Right ventricle myocardium superior (tissue), 1 donor: ENCODE results near the gene KIF13A. TPM values are rescaled to one million over a fixed set of nuclear protein-coding genes. Genes with fewer than 3 reads are reported as not detected.
"Not testable (repeated sequence)": the region's sequence is repeated elsewhere in the genome, so short reads cannot be mapped to it uniquely, and the experiment has no call there.

Experiments used
- ATAC-seq: fragments of 200-7000 bp; cut with Tn5 transposase; one replicate; pipeline ENCODE4 v1.9.1; 2020; ENCODE audit warnings: mild to moderate bottlenecking; ENCODE audit not compliant: poor library complexity
- DNase-seq: peaks from one replicate; pipeline ENCODE4 v3.0.0-alpha.2; 2020
- intact Hi-C: fragments of 100-400 bp; cut with DNase I; formaldehyde crosslinking; loops from one replicate; pipeline ENCODE4 v1.11.2; 2022
- total RNA-seq: library from RNA; stranded (reverse); fragmentation: NEBNext Ultra II Directional; extraction: Animal tissue kit (Norgen Biotek cat#: 25700); gene quantifications from one replicate; pipeline ENCODE4 v1.2.1, GENCODE V29; 2021
- donor health status: DM: no; HTN: yes; CAD: no; lungs with severe emphysema.

Gene KIF13A
- total RNA-seq, 1 donor from 2014 or later, result 52.7 TPM

- ATAC-seq, intact Hi-C loops, DNase-seq: not testable (repeated sequence)
These were observed 23.1 kb upstream of the KIF13A start for GRCh38 chr6:18010540-18010939.

GRCh38 chr6:18004256-18004985, 17.0 kb upstream of the KIF13A start:
- intact Hi-C loops, result no loop called here
- no peak for ATAC-seq
- no peak for DNase-seq

GRCh38 chr6:17999425-17999824, 12.0 kb upstream of the KIF13A start:
- no peak for ATAC-seq
- intact Hi-C loops, result no loop called here

GRCh38 chr6:17998442-17998841, 11.0 kb upstream of the KIF13A start:
- intact Hi-C loops, result no loop called here
- ATAC-seq (no peak), DNase-seq (no peak)

More at GRCh38 chr6:17999425-17999824, 12.0 kb upstream of the KIF13A start:
- DNase-seq, result no peak

- intact Hi-C loops, result no loop called here
- ATAC-seq (no peak), DNase-seq (no peak)
These were observed 10.6 kb upstream of the KIF13A start for GRCh38 chr6:17998003-17998402.

GRCh38 chr6:17995414-17995813, 8.0 kb upstream of the KIF13A start:
- DNase-seq (no peak), ATAC-seq (no peak)
- intact Hi-C loops, result no loop called here

- ATAC-seq, result no peak
- intact Hi-C loops, result no loop called here
- DNase-seq, result no peak
These were observed 6.6 kb upstream of the KIF13A start for GRCh38 chr6:17994019-17994418.

GRCh38 chr6:17988422-17988944, 1.0 kb upstream of the KIF13A start:
- peak; percentile 16 for ATAC-seq
- intact Hi-C loops, result loop anchor here (5.0 to 10.0 kb wide), 2 partner anchors 124 to 134 kb away; partner anchors contain the start of gene NHLRC1
- no peak for DNase-seq

- intact Hi-C loops, result loop anchor here (5.0 to 10.0 kb wide), 2 partner anchors 123 to 134 kb away; partner anchors contain the start of gene NHLRC1
- peak; percentile 85 for DNase-seq
These were observed 424 bp upstream of the KIF13A start for GRCh38 chr6:17987697-17988421.

GRCh38 chr6:17986656-17987446, 584 bp downstream of the KIF13A start:
- intact Hi-C loops, result loop anchor here (5.0 to 10.0 kb wide), 2 partner anchors 122 to 135 kb away; partner anchors contain the start of gene NHLRC1
- ATAC-seq (peak; percentile 56), DNase-seq (peak; percentile 76)

More at GRCh38 chr6:17987697-17988421, 424 bp upstream of the KIF13A start:
- peak; percentile 84 for ATAC-seq

- intact Hi-C loops, result loop anchor here (5.0 to 10.0 kb wide), 2 partner anchors 121 to 136 kb away; partner anchors contain the start of gene NHLRC1
- DNase-seq, result no peak
- ATAC-seq, result no peak
These were observed 1.3 kb downstream of the KIF13A start for GRCh38 chr6:17985934-17986655.

- DNase-seq, result no peak
- intact Hi-C loops, result loop anchor here (5.0 to 10.0 kb wide), 2 partner anchors 120 to 137 kb away; partner anchors contain the start of gene NHLRC1
- ATAC-seq, result no peak
These were observed 2.4 kb downstream of the KIF13A start for GRCh38 chr6:17984812-17985670.

GRCh38 chr6:17984399-17984798, 3.0 kb downstream of the KIF13A start:
- no peak for ATAC-seq
- no peak for DNase-seq
- intact Hi-C loops, result loop anchor here (10.0 kb wide), 1 partner anchor 120 kb away; no protein-coding TSS in a partner anchor

- no peak for DNase-seq
- ATAC-seq, result no peak
- intact Hi-C loops, result loop anchor here (10.0 kb wide), 1 partner anchor 119 kb away; no protein-coding TSS in a partner anchor
These were observed 3.7 kb downstream of the KIF13A start for GRCh38 chr6:17983730-17984129.

- no peak for DNase-seq
- no peak for ATAC-seq
- intact Hi-C loops, result loop anchor here (10.0 kb wide), 1 partner anchor 116 kb away; no protein-coding TSS in a partner anchor
These were observed 7.1 kb downstream of the KIF13A start for GRCh38 chr6:17980329-17980728.

GRCh38 chr6:17979479-17979878, 8.0 kb downstream of the KIF13A start:
- intact Hi-C loops, result no loop called here
- DNase-seq (no peak), ATAC-seq (no peak)

- DNase-seq, ATAC-seq, intact Hi-C loops: not testable (repeated sequence)
These were observed 11.2 kb downstream of the KIF13A start for GRCh38 chr6:17976258-17976657.
